H1 (cell line): Measurements from ENCODE around the gene SKIL. TPM values are rescaled to one million over a fixed set of nuclear protein-coding genes. Genes with fewer than 3 reads are reported as not detected.

Source experiments
- ASH2L ChIP-seq: fragments of 200-600, 300-600 bp; sonication (generic); IDR thresholded peaks from one replicate; pipeline ENCODE4 v1.7.1; 2017; ENCODE audit warnings: low read length
- BCL11A ChIP-seq, 2 experiments: IDR thresholded peaks; one replicate each; pipeline ENCODE4 v1.6.1; 2011; ENCODE audit warnings: low read depth in 2 of 2, low read length in 2 of 2, mild to moderate bottlenecking in 2 of 2
- BRCA1 ChIP-seq: IDR thresholded peaks from 2 replicates; pipeline ENCODE4 v1.6.1; 2012; ENCODE audit warnings: low read depth, low read length, improper control_type of control experiment
- CEBPB ChIP-seq: IDR thresholded peaks from 2 replicates; pipeline ENCODE4 v1.6.1; 2012; ENCODE audit warnings: low read depth, low read length
- CHD1 ChIP-seq: IDR thresholded peaks from 2 replicates; pipeline ENCODE4 v1.6.1; 2012; ENCODE audit warnings: low read depth, low read length, improper control_type of control experiment
- CHD2 ChIP-seq: IDR thresholded peaks from 2 replicates; pipeline ENCODE4 v1.6.1; 2012; ENCODE audit warnings: low read length, improper control_type of control experiment
- EGR1 ChIP-seq: IDR thresholded peaks from 2 replicates; pipeline ENCODE4 v1.6.1; 2011; ENCODE audit warnings: low read depth, low read length, borderline replicate concordance
- FOSL1 ChIP-seq: IDR thresholded peaks from 2 replicates; pipeline ENCODE4 v1.6.1; 2011; ENCODE audit warnings: mild to moderate bottlenecking, low read depth, low read length, moderate library complexity; ENCODE audit not compliant: insufficient read depth
- KDM4A ChIP-seq: IDR thresholded peaks from one replicate; pipeline ENCODE4 v1.7.1; 2012; ENCODE audit warnings: low read depth, mild to moderate bottlenecking, moderate library complexity, low read length, inconsistent platforms; ENCODE audit not compliant: severe bottlenecking
- NANOG ChIP-seq: IDR thresholded peaks from 2 replicates; pipeline ENCODE4 v1.6.1; 2011; ENCODE audit warnings: low read length, low read depth, mild to moderate bottlenecking, inconsistent platforms; ENCODE audit not compliant: insufficient read depth, poor library complexity, severe bottlenecking
- NRF1 ChIP-seq: IDR thresholded peaks from 2 replicates; pipeline ENCODE4 v1.6.1; 2011; ENCODE audit warnings: mild to moderate bottlenecking, low read depth, low read length, improper control_type of control experiment
- POLR2A ChIP-seq, 2 experiments: IDR thresholded peaks; 1 replicate in 1 of 2; 2 replicates in 1 of 2; pipeline ENCODE4 v1.6.1; 2011; ENCODE audit warnings: low read depth in 2 of 2, low read length in 2 of 2, mild to moderate bottlenecking in 2 of 2; ENCODE audit errors: control extremely low read depth in 1 of 2
- POLR2AphosphoS5 ChIP-seq: IDR thresholded peaks from 2 replicates; pipeline ENCODE4 v1.6.1; 2011; ENCODE audit warnings: low read depth, low read length
- POU5F1 ChIP-seq: IDR thresholded peaks from 2 replicates; pipeline ENCODE4 v1.6.1; 2011; ENCODE audit warnings: low read depth, mild to moderate bottlenecking, low read length, moderate library complexity
- RBBP5 ChIP-seq: IDR thresholded peaks from 2 replicates; pipeline ENCODE4 v1.7.1; 2012; ENCODE audit warnings: low read depth, mild to moderate bottlenecking, inconsistent platforms, low read length, moderate library complexity, borderline replicate concordance
- RNF2 ChIP-seq: fragments of 200-900, 300-1000 bp; sonication (generic); IDR thresholded peaks from 2 replicates; pipeline ENCODE4 v1.7.1; 2016; ENCODE audit warnings: borderline replicate concordance, low read depth, mild to moderate bottlenecking, antibody characterized with exemption, low read length; ENCODE audit not compliant: poor library complexity, severe bottlenecking; ENCODE audit errors: missing control alignments
- RXRA ChIP-seq: IDR thresholded peaks from 2 replicates; pipeline ENCODE4 v1.6.1; 2011; ENCODE audit warnings: low read depth, mild to moderate bottlenecking, low read length, moderate library complexity; ENCODE audit not compliant: insufficient read depth
- SAP30 ChIP-seq: fragments of 300-600 bp; sonication (generic); IDR thresholded peaks from 2 replicates; pipeline ENCODE4 v1.7.1; 2012; ENCODE audit warnings: low read length, moderate library complexity, mild to moderate bottlenecking, inconsistent platforms; ENCODE audit not compliant: insufficient read depth, insufficient replicate concordance
- SIRT6 ChIP-seq: IDR thresholded peaks from one replicate; pipeline ENCODE4 v1.7.1; 2012; ENCODE audit warnings: low read length, inconsistent platforms
- SP1 ChIP-seq: IDR thresholded peaks from 2 replicates; pipeline ENCODE4 v1.6.1; 2011; ENCODE audit warnings: low read depth, low read length
- TAF7 ChIP-seq: optimal IDR thresholded peaks from 2 replicates; pipeline ENCODE3; 2011; ENCODE audit warnings: low read depth, mild to moderate bottlenecking, inconsistent platforms, low read length, moderate library complexity, borderline replicate concordance
- TBP ChIP-seq: IDR thresholded peaks from 2 replicates; pipeline ENCODE4 v1.6.1; 2011; ENCODE audit warnings: low read depth, low read length, improper control_type of control experiment
- TEAD4 ChIP-seq: IDR thresholded peaks from 2 replicates; pipeline ENCODE4 v1.6.1; 2012; ENCODE audit warnings: low read depth, low read length, inconsistent platforms, mixed read lengths
- polyA plus RNA-seq, 7 experiments: library from polyadenylated mRNA; depleted of rRNA in 3 of 7; stranded (reverse) in 5 of 7; unstranded in 2 of 7; fragments of >200 nt in 5 of 7; fragments of 200-250 nt in 2 of 7; gene quantifications; 1 replicate in 5 of 7; 2 replicates in 1 of 7; 4 replicates in 1 of 7; pipeline versions ENCODE4 v1.2.1 to v1.2.3, GENCODE V29; 2011 to 2013; ENCODE audit warnings: missing spikeins in 2 of 7, mixed read lengths in 2 of 7
- total RNA-seq: library from RNA; stranded (reverse); fragmentation: NEBNext Ultra II Directional; extraction: Animal tissue kit (Norgen Biotek cat#: 25700); gene quantifications from 2 replicates; pipeline ENCODE4 v1.2.1, GENCODE V29; 2021
- TF ChIP-seq, protein P1 (sequence below): IDR thresholded peaks from 2 replicates; pipeline ENCODE4 v1.6.1; 2011; ENCODE audit warnings: low read length, improper control_type of control experiment

The SKIL gene
- total and polyA plus RNA-seq, 2 of the 8 experiments (the other 6 are each of a cell fraction or from before 2014, with no cell fraction given) = 13.2 to 277 TPM

DNA sequence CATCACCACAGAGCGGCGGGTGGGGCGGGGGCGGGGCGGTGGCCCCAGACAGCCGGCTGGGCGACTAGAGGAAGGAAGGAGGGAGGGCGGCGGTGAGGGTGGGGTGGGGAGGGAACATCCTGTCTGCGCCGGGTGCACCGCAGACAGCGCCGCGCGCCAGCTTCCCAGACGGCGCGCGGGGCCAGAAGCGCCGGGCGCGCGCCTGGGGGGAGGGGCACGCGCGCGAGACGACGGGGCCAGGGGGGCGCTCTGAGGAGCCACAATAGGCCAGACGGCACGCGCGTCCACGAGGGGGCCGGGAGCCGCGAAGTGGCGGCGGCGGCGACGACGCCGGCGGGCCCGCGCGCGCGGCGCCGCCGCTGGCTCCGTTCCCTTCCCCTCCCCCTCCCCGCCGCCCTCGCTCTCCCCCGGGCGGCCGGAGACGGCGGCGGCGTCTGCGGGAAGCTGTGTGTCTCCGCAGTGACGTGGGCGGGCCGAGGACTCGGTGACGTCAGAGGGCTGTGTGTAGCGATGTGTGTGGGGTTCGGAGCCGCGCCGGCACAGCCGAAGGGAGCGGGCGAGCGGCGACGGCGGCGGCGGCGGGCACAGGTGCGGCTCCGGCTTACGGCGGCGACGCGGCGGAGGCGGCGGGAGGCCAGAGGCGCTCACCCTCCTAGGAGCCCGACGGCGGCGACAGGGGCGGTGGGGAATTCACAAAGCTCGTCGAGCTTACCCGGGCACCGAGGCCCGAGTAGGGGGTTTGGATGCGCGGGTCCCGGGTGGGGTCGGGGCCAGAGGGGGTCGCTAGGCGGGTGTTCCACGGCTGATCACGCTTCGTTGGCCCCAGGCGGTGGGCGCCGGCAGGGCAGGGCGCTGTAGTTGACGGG is at the start of gene SKIL (continued):
- TF ChIP-seq RNF2 (no peak), RBBP5 (peak; percentile 94; the same call in 1 of the 2 replicates), POLR2AphosphoS5 (peak; percentile 54; the same call in 1 of the 2 replicates), RXRA (no peak), POLR2A (IDR thresholded peaks at IDR 0.05; ENCODE audit: control extremely low read depth in 1 of 2, low read depth in 2 of 2, low read length in 2 of 2) (peak in 1 of 2 experiments; percentile 61; a peak in 1 of 3 replicates), CEBPB (no peak), CHD1 (no peak), BCL11A (IDR thresholded peaks at IDR 0.05; ENCODE audit: low read depth in 2 of 2, low read length in 2 of 2) (no peak), CHD2 (no peak; the same call in 1 of the 2 replicates), FOSL1 (no peak), BRCA1 (no peak; the same call in 1 of the 2 replicates), NRF1 (no peak), SP1 (no peak), EGR1 (peak; percentile 55; the same call in 1 of the 2 replicates), TBP (0 out of 2 replicates have a peak, but pooled peaks have one; percentile 10), SAP30 (no peak), KDM4A (peak; percentile 8), TEAD4 (no peak), ASH2L (no peak), POU5F1 (no peak), NANOG (no peak), SIRT6 (no peak), TAF7 (no peak)
- TF ChIP-seq, protein P1, sequence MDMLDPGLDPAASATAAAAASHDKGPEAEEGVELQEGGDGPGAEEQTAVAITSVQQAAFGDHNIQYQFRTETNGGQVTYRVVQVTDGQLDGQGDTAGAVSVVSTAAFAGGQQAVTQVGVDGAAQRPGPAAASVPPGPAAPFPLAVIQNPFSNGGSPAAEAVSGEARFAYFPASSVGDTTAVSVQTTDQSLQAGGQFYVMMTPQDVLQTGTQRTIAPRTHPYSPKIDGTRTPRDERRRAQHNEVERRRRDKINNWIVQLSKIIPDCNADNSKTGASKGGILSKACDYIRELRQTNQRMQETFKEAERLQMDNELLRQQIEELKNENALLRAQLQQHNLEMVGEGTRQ = no peak
